ENCODE data around the gene ACTMAP. TPM values are rescaled to one million over a fixed set of nuclear protein-coding genes. Genes with fewer than 3 reads are reported as not detected.
"Not testable (repeated sequence)": the region's sequence is repeated elsewhere in the genome, so short reads cannot be mapped to it uniquely, and the experiment has no call there.

Gene ACTMAP
- total and polyA plus RNA-seq, 12 donors = 2.2 to 28.0 (median 12.2) TPM

DNA sequence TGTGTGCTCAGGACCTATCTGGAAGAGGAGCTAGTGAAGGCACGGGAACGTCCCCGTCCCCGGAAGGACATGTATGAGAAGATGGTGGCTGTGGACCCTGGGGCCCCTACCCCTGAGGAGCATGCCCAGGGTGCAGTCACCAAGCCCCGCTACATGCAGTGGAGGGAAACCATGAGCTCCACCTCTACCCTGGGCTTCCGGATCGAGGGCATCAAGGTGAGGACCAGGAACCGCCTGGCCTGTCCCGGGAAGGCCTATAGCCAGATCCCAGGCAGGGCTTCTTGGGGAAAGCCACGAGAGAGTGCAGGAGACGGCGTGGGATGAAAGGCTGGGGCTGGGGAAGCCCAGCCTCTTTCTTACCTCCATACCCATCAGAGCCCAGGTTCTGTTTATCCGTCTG lies 17.1 kb downstream of the ACTMAP start:
- H3K27ac ChIP-seq = no peak overlapping the region
- TF ChIP-seq, protein P1, sequence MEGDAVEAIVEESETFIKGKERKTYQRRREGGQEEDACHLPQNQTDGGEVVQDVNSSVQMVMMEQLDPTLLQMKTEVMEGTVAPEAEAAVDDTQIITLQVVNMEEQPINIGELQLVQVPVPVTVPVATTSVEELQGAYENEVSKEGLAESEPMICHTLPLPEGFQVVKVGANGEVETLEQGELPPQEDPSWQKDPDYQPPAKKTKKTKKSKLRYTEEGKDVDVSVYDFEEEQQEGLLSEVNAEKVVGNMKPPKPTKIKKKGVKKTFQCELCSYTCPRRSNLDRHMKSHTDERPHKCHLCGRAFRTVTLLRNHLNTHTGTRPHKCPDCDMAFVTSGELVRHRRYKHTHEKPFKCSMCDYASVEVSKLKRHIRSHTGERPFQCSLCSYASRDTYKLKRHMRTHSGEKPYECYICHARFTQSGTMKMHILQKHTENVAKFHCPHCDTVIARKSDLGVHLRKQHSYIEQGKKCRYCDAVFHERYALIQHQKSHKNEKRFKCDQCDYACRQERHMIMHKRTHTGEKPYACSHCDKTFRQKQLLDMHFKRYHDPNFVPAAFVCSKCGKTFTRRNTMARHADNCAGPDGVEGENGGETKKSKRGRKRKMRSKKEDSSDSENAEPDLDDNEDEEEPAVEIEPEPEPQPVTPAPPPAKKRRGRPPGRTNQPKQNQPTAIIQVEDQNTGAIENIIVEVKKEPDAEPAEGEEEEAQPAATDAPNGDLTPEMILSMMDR (IDR thresholded peaks at IDR 0.05) = no peak
- TF ChIP-seq POLR2A (IDR thresholded peaks at IDR 0.05) = no peak
- H3K4me3 ChIP-seq = no peak overlapping the region
- 90 to 94% (median 91%) methylated on average over 9 to 13 of the region's 13 CpGs for WGBS, 4 donors
- no peaks in the 10 kb centered on the region for H3K27me3 ChIP-seq
- intact Hi-C loops (cut with DNase I) = no loop called here
- H3K4me1 ChIP-seq (replicated peaks in 1 of 2) = no peaks in the 10 kb centered on the region
- DNase-seq = no peak
- H3K9me3 ChIP-seq (replicated peaks in 1 of 3) = no peaks in the 10 kb centered on the region
- H3K36me3 ChIP-seq (replicated peaks in 1 of 2) = peaks cover 0 to 97% of the 10 kb centered on the region in 2 donors

DNA sequence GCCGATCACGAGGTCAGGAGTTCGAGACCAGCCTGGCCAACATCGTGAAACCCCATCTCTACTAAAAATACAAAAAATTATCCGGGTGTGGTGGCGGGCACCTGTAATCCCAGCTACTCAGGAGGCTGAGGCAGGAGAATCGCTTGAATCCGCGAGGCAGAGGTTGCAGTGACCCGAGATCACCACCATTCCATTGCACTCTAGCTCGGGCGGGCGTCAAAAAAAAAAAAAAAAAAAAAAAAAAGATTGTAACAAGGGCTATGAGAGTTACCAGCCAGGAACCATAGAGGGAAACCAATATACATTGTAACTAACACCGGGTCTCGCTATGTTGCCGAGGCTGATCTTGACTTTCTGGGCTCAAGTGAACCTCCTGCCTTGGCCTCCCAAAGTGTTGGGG lies 18.0 kb downstream of the ACTMAP start:
- H3K27ac ChIP-seq; intact Hi-C loops (cut with DNase I); H3K27me3 ChIP-seq; DNase-seq; H3K9me3 ChIP-seq (replicated peaks in 1 of 3); H3K4me3 ChIP-seq; H3K4me1 ChIP-seq (replicated peaks in 1 of 2): not testable (repeated sequence)
- H3K36me3 ChIP-seq (replicated peaks in 1 of 2) = peaks cover 0 to 99% of the 10 kb centered on the region in 2 donors
- 94 to 98% (median 96%) methylated on average over 16 of the region's 16 CpGs for WGBS, 4 donors

DNA sequence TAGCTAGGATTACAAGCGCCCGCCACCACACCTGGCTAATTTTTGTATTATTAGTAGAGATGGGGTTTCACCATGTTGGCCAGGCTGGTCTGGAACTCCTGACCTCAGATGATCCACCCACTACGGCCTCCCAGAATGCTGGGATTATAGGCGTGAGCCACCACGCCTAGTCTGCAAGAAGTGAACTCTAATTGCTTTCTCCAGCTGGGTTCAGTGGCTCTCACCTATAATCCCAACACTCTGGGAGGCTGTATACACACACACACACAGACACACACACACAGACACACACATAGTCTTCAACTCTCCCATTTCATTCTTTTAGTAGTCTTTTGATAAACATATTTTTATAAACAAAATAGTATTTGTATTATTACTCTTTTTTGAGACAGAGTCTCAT lies 20.2 kb downstream of the ACTMAP start:
- intact Hi-C loops (cut with DNase I); DNase-seq; H3K9me3 ChIP-seq (replicated peaks in 1 of 3); H3K4me1 ChIP-seq (replicated peaks in 1 of 2); H3K4me3 ChIP-seq; H3K27ac ChIP-seq; H3K27me3 ChIP-seq: not testable (repeated sequence)
- peaks cover 0 to 100% of the 10 kb centered on the region in 2 donors for H3K36me3 ChIP-seq (replicated peaks in 1 of 2)
- 90 to 96% (median 94%) methylated on average over 5 of the region's 5 CpGs for WGBS, 4 donors

DNA sequence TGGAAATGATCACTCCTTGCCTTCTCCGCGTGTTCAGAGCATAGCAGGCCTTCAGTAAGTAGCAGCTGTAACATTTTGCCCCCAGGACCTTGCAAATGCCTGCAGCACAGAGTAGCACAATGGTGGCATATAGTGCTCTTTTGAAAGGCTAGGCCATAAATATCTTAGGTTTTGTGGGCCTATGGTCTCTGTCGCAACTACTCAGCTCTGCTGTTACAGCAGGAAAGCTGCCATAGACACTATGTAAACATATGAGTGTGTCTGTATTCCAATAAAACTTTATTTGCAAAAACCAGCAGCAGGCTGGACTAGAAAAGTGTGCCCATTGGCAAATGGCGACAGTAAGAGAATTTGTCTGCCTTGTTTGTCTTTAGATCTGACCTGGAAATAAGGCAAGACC lies 24.0 kb downstream of the ACTMAP start:
- Histone ChIP-seq H3K4me3 (no peak overlapping the region), H3K36me3 (replicated peaks in 1 of 2) (peaks cover 0 to 76% of the 10 kb centered on the region in 2 donors), H3K27ac (no peak overlapping the region), H3K4me1 (replicated peaks in 1 of 2) (peaks cover 13 to 22% of the 10 kb centered on the region in 2 donors), H3K9me3 (replicated peaks in 1 of 3) (no peaks in the 10 kb centered on the region), H3K27me3 (no peaks in the 10 kb centered on the region)
- DNase-seq = no peak
- intact Hi-C loops (cut with DNase I) = no loop called here
- TF ChIP-seq, protein P1 (IDR thresholded peaks at IDR 0.05) = no peak
- TF ChIP-seq POLR2A (IDR thresholded peaks at IDR 0.05) = no peak
- WGBS, 4 donors = 94 to 100% (median 97%) methylated on average over 3 to 4 of the region's 4 CpGs

DNA sequence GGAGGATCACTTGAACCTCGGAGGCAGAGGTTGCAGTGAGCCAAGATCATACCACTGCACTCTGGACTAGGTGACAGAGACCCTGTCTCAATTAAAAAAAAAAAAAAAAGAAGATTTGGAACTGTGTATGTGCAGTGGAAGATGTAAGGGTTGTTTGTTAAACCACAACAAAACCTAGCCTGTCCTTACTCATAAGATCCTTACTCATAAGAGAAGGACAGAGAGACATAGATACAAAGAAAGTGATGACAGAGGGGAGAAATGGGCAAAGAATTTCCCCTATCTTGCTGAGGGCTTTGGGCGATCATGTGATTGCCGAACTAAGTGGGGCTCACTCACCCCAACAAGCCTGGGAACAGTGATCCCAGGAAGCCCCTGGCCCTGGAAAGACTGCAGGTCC lies 25.4 kb downstream of the ACTMAP start:
- TF ChIP-seq POLR2A (IDR thresholded peaks at IDR 0.05) = no peak
- TF ChIP-seq, protein P1 (IDR thresholded peaks at IDR 0.05) = no peak
- H3K4me3 ChIP-seq = no peak overlapping the region
- no peak overlapping the region for H3K27ac ChIP-seq
- intact Hi-C loops (cut with DNase I) = no loop called here
- no peaks in the 10 kb centered on the region for H3K27me3 ChIP-seq
- H3K36me3 ChIP-seq (replicated peaks in 1 of 2) = peaks cover 0 to 62% of the 10 kb centered on the region in 2 donors
- DNase-seq = no peak
- peaks cover 26 to 36% of the 10 kb centered on the region in 2 donors for H3K4me1 ChIP-seq (replicated peaks in 1 of 2)
- no peaks in the 10 kb centered on the region for H3K9me3 ChIP-seq (replicated peaks in 1 of 3)
- 85 to 93% (median 92%) methylated on average over 3 of the region's 3 CpGs for WGBS, 4 donors

All from adrenal gland (tissue), 12 donors.